Mammary epithelial cell (primary cell): ENCODE measurements around the gene EMILIN3.

Source experiments
- CTCF ChIP-seq, 2 donors: IDR thresholded peaks in 1 of 2; conservative IDR thresholded peaks in 1 of 2; 2 replicates each; pipeline ENCODE4 v1.5.1; 2011 to 2012; ENCODE audit warnings: inconsistent platforms in 2 of 2, low read length in 2 of 2, mild to moderate bottlenecking in 2 of 2, control low read depth in 1 of 2, low read depth in 1 of 2; ENCODE audit not compliant: insufficient read depth in 1 of 2; ENCODE audit errors: extremely low read depth in 1 of 2
- EZH2 ChIP-seq: IDR thresholded peaks from 2 replicates; pipeline ENCODE4 v1.6.1; 2012; ENCODE audit warnings: low read length, inconsistent platforms, borderline replicate concordance

- no peak for TF ChIP-seq CTCF (conservative IDR thresholded peaks at IDR 0.05 in 1 of 2, IDR thresholded peaks at IDR 0.05 in 1 of 2; ENCODE audit: extremely low read depth in 1 of 2, insufficient read depth in 1 of 2, low read depth in 1 of 2, low read length in 2 of 2)
- TF ChIP-seq EZH2, result no peak
These were observed 17.4 kb downstream of the EMILIN3 start for GRCh38 chr20:41349266-41349665.
